ENCODE measurements around the gene ATXN2. TPM values are rescaled to one million over a fixed set of nuclear protein-coding genes. Genes with fewer than 3 reads are reported as not detected.

Gene ATXN2
- total and polyA plus RNA-seq, 4 donors = 11.5 to 33.1 (median 22.1) TPM

DNA sequence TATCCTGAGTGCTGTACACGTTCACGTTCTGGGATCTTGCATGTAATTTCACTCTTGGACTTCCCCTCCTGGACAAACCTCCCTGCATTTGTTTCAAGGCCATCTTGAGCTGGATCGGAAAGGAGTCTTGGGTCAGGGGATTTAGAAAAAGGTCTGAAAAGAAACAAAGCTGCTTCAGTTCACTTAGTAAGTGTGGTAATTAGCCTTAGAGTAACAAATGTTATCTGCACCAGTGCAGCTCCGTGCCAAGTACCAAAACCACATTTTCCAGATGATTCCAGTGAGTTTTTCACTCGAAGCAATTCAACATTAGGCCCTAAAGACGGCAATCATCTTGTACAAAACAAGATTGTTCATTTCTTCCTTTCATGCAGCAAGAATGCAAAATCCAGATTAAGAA lies 39.4 kb upstream of the ATXN2 start:
- DNase-seq (ENCODE audit: low spot score) = no peak
- Histone ChIP-seq H3K27ac (ENCODE audit: low read depth in 1 of 2, low read length in 2 of 2) (no peak overlapping the region), H3K9ac (ENCODE audit: low read depth in 1 of 2, low read length in 2 of 2) (no peak overlapping the region), H3K4me1 (ENCODE audit: control insufficient read depth in 4 of 4, insufficient read depth in 4 of 4, low read length in 3 of 4) (peaks cover 0 to 18% (median 12%) of the 10 kb centered on the region in 4 donors), H3K27me3 (ENCODE audit: control insufficient read depth in 4 of 4, insufficient read depth in 4 of 4, low read length in 3 of 4) (no peaks in the 10 kb centered on the region), H3K4me3 (ENCODE audit: low read depth in 1 of 3, low read length in 3 of 3) (no peak overlapping the region), H3K36me3 (ENCODE audit: control insufficient read depth in 4 of 4, insufficient read depth in 3 of 4, low read depth in 1 of 4, low read length in 3 of 4) (peaks cover 0 to 3% (median 0%) of the 10 kb centered on the region in 4 donors), H3K9me3 (ENCODE audit: control insufficient read depth in 4 of 4, low read length in 3 of 4) (no peaks in the 10 kb centered on the region)
- TF ChIP-seq TAF1 (conservative IDR thresholded peaks at IDR 0.05) (no peak), GABPA (IDR thresholded peaks at IDR 0.05 in 1 of 2, conservative IDR thresholded peaks at IDR 0.05 in 1 of 2) (no peak), NR2F2 (IDR thresholded peaks at IDR 0.05) (no peak), HNF4A (conservative IDR thresholded peaks at IDR 0.05) (no peak), HNF4G (IDR thresholded peaks at IDR 0.05) (no peak), FOXA2 (IDR thresholded peaks at IDR 0.05) (no peak), EGR1 (IDR thresholded peaks at IDR 0.05; ENCODE audit: low read depth in 2 of 2) (no peak), JUND (IDR thresholded peaks at IDR 0.05) (no peak)
- TF ChIP-seq, protein P1, sequence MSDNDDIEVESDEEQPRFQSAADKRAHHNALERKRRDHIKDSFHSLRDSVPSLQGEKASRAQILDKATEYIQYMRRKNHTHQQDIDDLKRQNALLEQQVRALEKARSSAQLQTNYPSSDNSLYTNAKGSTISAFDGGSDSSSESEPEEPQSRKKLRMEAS (IDR thresholded peaks at IDR 0.05) = no peak
- TF ChIP-seq, protein P2, sequence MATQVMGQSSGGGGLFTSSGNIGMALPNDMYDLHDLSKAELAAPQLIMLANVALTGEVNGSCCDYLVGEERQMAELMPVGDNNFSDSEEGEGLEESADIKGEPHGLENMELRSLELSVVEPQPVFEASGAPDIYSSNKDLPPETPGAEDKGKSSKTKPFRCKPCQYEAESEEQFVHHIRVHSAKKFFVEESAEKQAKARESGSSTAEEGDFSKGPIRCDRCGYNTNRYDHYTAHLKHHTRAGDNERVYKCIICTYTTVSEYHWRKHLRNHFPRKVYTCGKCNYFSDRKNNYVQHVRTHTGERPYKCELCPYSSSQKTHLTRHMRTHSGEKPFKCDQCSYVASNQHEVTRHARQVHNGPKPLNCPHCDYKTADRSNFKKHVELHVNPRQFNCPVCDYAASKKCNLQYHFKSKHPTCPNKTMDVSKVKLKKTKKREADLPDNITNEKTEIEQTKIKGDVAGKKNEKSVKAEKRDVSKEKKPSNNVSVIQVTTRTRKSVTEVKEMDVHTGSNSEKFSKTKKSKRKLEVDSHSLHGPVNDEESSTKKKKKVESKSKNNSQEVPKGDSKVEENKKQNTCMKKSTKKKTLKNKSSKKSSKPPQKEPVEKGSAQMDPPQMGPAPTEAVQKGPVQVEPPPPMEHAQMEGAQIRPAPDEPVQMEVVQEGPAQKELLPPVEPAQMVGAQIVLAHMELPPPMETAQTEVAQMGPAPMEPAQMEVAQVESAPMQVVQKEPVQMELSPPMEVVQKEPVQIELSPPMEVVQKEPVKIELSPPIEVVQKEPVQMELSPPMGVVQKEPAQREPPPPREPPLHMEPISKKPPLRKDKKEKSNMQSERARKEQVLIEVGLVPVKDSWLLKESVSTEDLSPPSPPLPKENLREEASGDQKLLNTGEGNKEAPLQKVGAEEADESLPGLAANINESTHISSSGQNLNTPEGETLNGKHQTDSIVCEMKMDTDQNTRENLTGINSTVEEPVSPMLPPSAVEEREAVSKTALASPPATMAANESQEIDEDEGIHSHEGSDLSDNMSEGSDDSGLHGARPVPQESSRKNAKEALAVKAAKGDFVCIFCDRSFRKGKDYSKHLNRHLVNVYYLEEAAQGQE (IDR thresholded peaks at IDR 0.05) = no peak
- TF ChIP-seq, protein P3, sequence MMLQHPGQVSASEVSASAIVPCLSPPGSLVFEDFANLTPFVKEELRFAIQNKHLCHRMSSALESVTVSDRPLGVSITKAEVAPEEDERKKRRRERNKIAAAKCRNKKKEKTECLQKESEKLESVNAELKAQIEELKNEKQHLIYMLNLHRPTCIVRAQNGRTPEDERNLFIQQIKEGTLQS (IDR thresholded peaks at IDR 0.05) = no peak
- 94% methylated on average over 6 of the region's 6 CpGs for WGBS

DNA sequence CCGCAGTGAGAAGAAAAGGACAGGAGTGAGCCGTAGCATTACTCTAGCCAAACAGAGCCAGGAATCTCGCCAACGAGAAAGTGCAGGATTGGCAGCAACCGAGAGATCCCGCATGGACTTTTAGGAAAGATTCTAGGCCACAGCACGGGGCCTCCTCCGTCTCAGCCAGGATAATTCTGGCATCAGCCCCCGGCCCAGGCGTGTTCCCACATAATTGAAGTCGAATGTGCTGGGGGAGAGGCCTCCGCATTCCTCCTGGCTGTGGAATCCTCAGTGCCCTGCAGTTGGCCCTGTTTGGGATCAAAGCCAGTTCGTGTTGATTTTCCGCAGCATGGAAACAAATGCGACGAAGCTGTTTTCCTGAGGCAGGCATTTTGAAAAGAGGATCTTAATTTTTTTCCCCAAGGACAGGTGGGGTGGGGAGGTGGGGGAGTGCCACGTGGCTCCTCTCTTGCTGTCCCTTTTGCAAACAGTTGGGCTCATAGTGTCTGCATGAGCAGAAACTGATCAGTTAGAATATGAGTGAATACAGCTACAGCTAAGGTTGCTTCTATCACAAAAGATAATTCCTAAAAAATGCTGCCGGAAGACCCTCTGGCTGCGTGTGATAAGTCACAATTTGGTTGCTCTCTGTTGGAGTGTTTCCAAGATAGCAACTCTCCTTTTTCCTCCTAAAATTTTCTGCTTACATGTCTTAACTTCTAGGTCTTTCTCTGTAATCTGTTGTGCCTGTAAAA lies 37.3 kb upstream of the ATXN2 start:
- TF ChIP-seq, protein P3 (IDR thresholded peaks at IDR 0.05) = no peak
- TF ChIP-seq HNF4A (conservative IDR thresholded peaks at IDR 0.05) (no peak), HNF4G (IDR thresholded peaks at IDR 0.05) (no peak), SP1 (IDR thresholded peaks at IDR 0.05) (no peak), JUND (IDR thresholded peaks at IDR 0.05) (no peak), GABPA (IDR thresholded peaks at IDR 0.05 in 1 of 2, conservative IDR thresholded peaks at IDR 0.05 in 1 of 2) (no peak), EGR1 (IDR thresholded peaks at IDR 0.05; ENCODE audit: low read depth in 2 of 2) (no peak), FOXA2 (IDR thresholded peaks at IDR 0.05) (no peak), NR2F2 (IDR thresholded peaks at IDR 0.05) (no peak), TAF1 (conservative IDR thresholded peaks at IDR 0.05) (no peak), RAD21 (IDR thresholded peaks at IDR 0.05) (peak in 1 of 2 donors; percentile 46), FOXA1 (IDR thresholded peaks at IDR 0.05) (peak; percentile 5), YY1 (IDR thresholded peaks at IDR 0.05) (peak; percentile 72), RXRA (IDR thresholded peaks at IDR 0.05) (peak; percentile 38 to 40)
- TF ChIP-seq, protein P4, sequence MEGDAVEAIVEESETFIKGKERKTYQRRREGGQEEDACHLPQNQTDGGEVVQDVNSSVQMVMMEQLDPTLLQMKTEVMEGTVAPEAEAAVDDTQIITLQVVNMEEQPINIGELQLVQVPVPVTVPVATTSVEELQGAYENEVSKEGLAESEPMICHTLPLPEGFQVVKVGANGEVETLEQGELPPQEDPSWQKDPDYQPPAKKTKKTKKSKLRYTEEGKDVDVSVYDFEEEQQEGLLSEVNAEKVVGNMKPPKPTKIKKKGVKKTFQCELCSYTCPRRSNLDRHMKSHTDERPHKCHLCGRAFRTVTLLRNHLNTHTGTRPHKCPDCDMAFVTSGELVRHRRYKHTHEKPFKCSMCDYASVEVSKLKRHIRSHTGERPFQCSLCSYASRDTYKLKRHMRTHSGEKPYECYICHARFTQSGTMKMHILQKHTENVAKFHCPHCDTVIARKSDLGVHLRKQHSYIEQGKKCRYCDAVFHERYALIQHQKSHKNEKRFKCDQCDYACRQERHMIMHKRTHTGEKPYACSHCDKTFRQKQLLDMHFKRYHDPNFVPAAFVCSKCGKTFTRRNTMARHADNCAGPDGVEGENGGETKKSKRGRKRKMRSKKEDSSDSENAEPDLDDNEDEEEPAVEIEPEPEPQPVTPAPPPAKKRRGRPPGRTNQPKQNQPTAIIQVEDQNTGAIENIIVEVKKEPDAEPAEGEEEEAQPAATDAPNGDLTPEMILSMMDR (IDR thresholded peaks at IDR 0.05; ENCODE audit: low read depth, low read length, missing input control) = no peak
- TF ChIP-seq, protein P5, sequence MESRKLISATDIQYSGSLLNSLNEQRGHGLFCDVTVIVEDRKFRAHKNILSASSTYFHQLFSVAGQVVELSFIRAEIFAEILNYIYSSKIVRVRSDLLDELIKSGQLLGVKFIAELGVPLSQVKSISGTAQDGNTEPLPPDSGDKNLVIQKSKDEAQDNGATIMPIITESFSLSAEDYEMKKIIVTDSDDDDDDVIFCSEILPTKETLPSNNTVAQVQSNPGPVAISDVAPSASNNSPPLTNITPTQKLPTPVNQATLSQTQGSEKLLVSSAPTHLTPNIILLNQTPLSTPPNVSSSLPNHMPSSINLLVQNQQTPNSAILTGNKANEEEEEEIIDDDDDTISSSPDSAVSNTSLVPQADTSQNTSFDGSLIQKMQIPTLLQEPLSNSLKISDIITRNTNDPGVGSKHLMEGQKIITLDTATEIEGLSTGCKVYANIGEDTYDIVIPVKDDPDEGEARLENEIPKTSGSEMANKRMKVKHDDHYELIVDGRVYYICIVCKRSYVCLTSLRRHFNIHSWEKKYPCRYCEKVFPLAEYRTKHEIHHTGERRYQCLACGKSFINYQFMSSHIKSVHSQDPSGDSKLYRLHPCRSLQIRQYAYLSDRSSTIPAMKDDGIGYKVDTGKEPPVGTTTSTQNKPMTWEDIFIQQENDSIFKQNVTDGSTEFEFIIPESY (IDR thresholded peaks at IDR 0.05) = no peak
- TF ChIP-seq, protein P1 (IDR thresholded peaks at IDR 0.05) = peak; percentile 52
- TF ChIP-seq, protein P2 (IDR thresholded peaks at IDR 0.05) = no peak
- peak; percentile 34 for DNase-seq (ENCODE audit: low spot score)
- 20% methylated on average over 19 of the region's 19 CpGs for WGBS

More for the DNA sequence above, 37.3 kb upstream of the ATXN2 start:
- Histone ChIP-seq H3K4me1 (ENCODE audit: control insufficient read depth in 4 of 4, insufficient read depth in 4 of 4, low read length in 3 of 4) (peaks cover 0 to 13% (median 9%) of the 10 kb centered on the region in 4 donors), H3K9ac (ENCODE audit: low read depth in 1 of 2, low read length in 2 of 2) (peak overlapping the region in 1 of 2 donors; percentile 3), H3K27me3 (ENCODE audit: control insufficient read depth in 4 of 4, insufficient read depth in 4 of 4, low read length in 3 of 4) (no peaks in the 10 kb centered on the region), H3K4me3 (ENCODE audit: low read depth in 1 of 3, low read length in 3 of 3) (no peak overlapping the region), H3K36me3 (ENCODE audit: control insufficient read depth in 4 of 4, insufficient read depth in 3 of 4, low read depth in 1 of 4, low read length in 3 of 4) (no peaks in the 10 kb centered on the region), H3K9me3 (ENCODE audit: control insufficient read depth in 4 of 4, low read length in 3 of 4) (no peaks in the 10 kb centered on the region), H3K27ac (ENCODE audit: low read depth in 1 of 2, low read length in 2 of 2) (peak overlapping the region; percentile 2 to 27)

Measured in liver (tissue), 9 donors.